ENCODE results near the gene HNF4A.
A peak's percentile ranks its signal among the peaks of the same experiment; 100 is the strongest.
"Not testable (repeated sequence)": the region's sequence is repeated elsewhere in the genome, so short reads cannot be mapped to it uniquely, and the experiment has no call there.

Gene HNF4A

DNA sequence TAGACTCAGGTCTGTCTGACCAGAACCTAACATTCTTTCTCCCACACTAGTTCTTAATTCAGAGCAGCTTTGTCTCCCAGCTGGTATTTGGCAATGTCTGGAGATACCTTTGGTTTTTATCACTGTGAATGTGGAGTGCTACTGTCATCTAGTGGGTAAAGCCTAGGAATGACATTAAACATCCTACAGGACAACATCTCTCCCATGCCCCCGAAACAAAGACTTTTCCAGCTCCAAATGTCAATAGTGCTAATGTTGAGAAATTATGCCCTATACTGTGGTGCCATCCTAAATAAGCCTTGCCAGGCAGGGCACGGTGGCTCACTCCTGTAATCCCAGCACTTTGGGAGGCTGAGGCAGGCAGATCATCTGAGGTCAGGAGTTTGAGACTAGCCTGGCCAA is 116.0 kb downstream of the HNF4A start:
- no peak for DNase-seq
- peaks cover 8% of the 10 kb centered on the region for H3K9me3 ChIP-seq (ENCODE audit: severe bottlenecking)
- no peak overlapping the region for H3K27ac ChIP-seq
- TF ChIP-seq, protein P1, sequence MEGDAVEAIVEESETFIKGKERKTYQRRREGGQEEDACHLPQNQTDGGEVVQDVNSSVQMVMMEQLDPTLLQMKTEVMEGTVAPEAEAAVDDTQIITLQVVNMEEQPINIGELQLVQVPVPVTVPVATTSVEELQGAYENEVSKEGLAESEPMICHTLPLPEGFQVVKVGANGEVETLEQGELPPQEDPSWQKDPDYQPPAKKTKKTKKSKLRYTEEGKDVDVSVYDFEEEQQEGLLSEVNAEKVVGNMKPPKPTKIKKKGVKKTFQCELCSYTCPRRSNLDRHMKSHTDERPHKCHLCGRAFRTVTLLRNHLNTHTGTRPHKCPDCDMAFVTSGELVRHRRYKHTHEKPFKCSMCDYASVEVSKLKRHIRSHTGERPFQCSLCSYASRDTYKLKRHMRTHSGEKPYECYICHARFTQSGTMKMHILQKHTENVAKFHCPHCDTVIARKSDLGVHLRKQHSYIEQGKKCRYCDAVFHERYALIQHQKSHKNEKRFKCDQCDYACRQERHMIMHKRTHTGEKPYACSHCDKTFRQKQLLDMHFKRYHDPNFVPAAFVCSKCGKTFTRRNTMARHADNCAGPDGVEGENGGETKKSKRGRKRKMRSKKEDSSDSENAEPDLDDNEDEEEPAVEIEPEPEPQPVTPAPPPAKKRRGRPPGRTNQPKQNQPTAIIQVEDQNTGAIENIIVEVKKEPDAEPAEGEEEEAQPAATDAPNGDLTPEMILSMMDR (IDR thresholded peaks at IDR 0.05; ENCODE audit: low read depth, low read length) = peak; percentile 47
- peaks cover 32% of the 10 kb centered on the region for H3K27me3 ChIP-seq (ENCODE audit: insufficient read depth, low read depth, severe bottlenecking)
- H3K4me3 ChIP-seq (ENCODE audit: low read depth, low read length) = no peak overlapping the region
- no peaks in the 10 kb centered on the region for H3K36me3 ChIP-seq

DNA sequence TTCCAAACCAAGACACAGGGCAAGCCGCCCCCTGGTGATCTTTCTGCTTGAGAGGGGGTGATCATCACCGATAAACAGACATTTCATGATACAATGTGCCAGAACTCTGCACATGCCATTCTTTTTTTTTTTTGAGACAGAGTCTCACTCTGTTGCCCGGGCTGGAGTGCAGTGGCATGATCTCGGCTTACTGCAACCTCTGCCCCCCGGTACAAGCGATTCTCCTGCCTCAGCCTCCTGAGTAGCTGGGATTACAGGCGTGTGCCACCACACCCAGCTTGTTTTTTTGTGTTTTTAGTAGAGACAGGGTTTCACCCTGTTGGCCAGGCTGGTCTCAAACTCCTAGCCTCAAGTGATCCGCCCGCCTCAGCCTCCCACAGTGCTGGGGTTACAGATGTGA is 116.8 kb downstream of the HNF4A start:
- not testable (repeated sequence) for DNase-seq; H3K4me3 ChIP-seq (ENCODE audit: low read depth, low read length); H3K27ac ChIP-seq; H3K36me3 ChIP-seq; H3K9me3 ChIP-seq (ENCODE audit: severe bottlenecking)
- peaks cover 32% of the 10 kb centered on the region for H3K27me3 ChIP-seq (ENCODE audit: insufficient read depth, low read depth, severe bottlenecking)

DNA sequence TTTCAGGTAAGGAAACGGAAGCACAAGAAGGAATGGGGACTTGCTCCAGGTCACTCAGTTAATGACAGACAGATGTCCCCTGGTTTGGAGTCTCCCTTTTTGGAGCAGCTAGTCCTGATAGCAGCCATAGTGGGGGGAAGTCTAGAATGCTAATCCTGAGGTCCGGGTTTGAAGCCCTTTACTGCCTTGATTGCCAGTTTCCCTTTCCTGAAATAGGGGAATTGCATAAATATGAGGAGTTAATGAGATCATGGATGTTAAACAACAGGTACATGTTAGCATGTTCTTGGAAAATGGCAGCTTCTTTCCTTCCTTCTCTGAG is 119.8 kb downstream of the HNF4A start:
- Histone ChIP-seq H3K27me3 (ENCODE audit: insufficient read depth, low read depth, severe bottlenecking) (peaks cover 29% of the 10 kb centered on the region), H3K9me3 (ENCODE audit: severe bottlenecking) (peaks cover 8% of the 10 kb centered on the region), H3K4me3 (ENCODE audit: low read depth, low read length) (peak overlapping the region; percentile 96), H3K27ac (no peak overlapping the region), H3K36me3 (peaks cover 2% of the 10 kb centered on the region; the same call in 1 of the 2 replicates)
- TF ChIP-seq, protein P1 (IDR thresholded peaks at IDR 0.05; ENCODE audit: low read depth, low read length) = no peak
- DNase-seq = no peak

DNA sequence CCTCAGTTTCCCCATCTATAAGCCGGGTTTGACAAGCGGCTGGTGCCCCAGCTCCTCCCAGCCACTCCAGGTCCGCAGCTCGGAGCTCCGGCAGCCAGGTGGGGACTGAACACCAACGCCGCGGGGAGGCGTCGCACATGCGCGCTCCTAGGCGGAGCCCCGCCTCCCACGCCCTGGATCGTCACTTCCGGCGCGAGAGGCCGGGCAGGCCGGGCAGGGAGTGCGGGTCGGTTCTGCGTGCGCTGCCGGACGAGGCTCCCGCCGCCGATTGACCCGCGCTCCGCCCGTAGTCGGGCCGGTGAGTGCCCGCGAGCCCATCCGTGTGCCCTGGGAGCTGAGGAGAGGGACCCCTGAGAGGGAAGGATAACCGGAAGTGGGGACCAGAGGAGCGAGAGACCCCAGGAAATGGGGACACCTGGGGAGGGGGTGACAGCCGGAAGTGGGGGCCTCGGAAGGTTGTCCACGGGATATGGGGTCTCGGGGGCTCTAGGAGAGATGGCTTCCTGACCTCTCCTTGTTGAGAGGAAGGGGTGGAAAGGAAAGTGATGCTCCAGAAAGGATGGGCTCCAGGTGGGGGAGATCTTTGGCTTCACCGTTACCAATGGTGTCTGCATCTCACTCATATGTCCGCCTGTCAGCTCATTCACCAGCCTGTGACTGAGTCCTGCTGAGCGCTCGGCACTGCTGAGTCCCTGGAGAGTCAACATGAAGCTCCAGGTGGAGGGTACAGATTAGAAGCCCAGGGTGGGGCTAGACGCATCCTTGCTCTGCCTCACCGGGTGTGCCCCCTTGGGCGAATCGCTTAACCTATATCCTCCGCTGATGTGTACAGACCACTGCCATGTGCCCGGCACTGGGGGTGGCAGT is 120.4 kb downstream of the HNF4A start, which contains the start of gene TTPAL:
Gene TTPAL, plus strand, starts transcription at position 181 of the 867 bp plus-strand sequence. CDS start 4,126 bp downstream, outside the sequence.
- TF ChIP-seq, protein P1 (IDR thresholded peaks at IDR 0.05; ENCODE audit: low read depth, low read length) = 0 out of 2 replicates have a peak, but pooled peaks have one; percentile 22
- Histone ChIP-seq H3K4me3 (ENCODE audit: low read depth, low read length) (peak within 1 kb of the TSS; percentile 96), H3K27me3 (ENCODE audit: insufficient read depth, low read depth, severe bottlenecking) (peaks cover 25% of the 10 kb centered on the region), H3K9me3 (ENCODE audit: severe bottlenecking) (peaks cover 8% of the 10 kb centered on the region), H3K27ac (peak within 1 kb of the TSS; percentile 85), H3K36me3 (peaks cover 2% of the 10 kb centered on the region; the same call in 1 of the 2 replicates)
- peak; percentile 83 for DNase-seq

DNA sequence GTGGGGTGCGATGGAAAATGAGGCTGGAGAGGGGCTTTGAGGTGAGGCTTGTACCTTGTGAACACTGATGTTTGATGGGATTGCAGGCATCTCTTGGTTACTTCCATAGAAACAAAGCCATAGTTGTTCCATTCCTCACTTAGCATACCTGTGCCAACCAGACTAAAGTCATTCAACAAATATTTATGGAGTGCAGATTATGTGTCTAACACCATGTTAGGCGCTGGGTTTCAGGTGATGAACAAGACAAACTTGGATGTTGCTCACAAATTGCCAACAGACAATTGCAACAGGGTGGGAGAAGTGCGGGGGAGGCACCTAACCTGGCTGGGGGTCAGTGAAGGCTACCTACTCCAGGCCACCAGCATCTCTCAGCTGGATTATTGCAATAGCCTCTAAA is 121.7 kb downstream of the HNF4A start:
- DNase-seq = no peak
- TF ChIP-seq, protein P1 (IDR thresholded peaks at IDR 0.05; ENCODE audit: low read depth, low read length) = no peak
- peaks cover 8% of the 10 kb centered on the region for H3K9me3 ChIP-seq (ENCODE audit: severe bottlenecking)
- H3K4me3 ChIP-seq (ENCODE audit: low read depth, low read length) = no peak overlapping the region
- H3K27ac ChIP-seq = no peak overlapping the region
- H3K36me3 ChIP-seq = peaks cover 2% of the 10 kb centered on the region; the same call in 1 of the 2 replicates
- H3K27me3 ChIP-seq (ENCODE audit: insufficient read depth, low read depth, severe bottlenecking) = peaks cover 16% of the 10 kb centered on the region

DNA sequence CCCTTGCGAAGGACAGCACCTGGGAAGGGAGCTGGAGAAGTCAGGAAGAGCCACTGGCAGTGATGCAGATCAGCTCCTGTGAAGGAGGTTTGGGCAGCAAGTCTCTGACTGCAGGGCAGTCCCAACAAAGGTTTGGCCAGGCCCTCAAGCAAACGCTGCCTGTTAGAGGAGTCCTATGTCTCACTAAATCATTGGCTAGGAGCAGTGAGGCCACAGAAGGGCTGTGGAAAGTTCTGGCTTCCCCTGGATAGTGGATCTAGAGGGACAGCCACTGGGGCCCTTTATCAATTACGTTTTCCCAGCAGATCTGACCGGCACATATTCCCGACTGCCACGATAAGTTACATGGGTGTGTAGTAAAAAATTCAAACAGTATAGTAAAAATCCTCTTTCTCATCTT is 122.7 kb downstream of the HNF4A start:
- Histone ChIP-seq H3K4me3 (ENCODE audit: low read depth, low read length) (no peak overlapping the region), H3K27ac (no peak overlapping the region)

More for the DNA sequence above, 122.7 kb downstream of the HNF4A start:
- TF ChIP-seq, protein P1 (IDR thresholded peaks at IDR 0.05; ENCODE audit: low read depth, low read length) = no peak
- H3K36me3 ChIP-seq = peaks cover 2% of the 10 kb centered on the region
- H3K9me3 ChIP-seq (ENCODE audit: severe bottlenecking) = peaks cover 8% of the 10 kb centered on the region
- peaks cover 7% of the 10 kb centered on the region for H3K27me3 ChIP-seq (ENCODE audit: insufficient read depth, low read depth, severe bottlenecking)
- DNase-seq = no peak

Data from WERI-Rb-1 (cell line).